HepG2 (cell line): ENCODE measurements around the gene THOC2. TPM values are rescaled to one million over a fixed set of nuclear protein-coding genes. Genes with fewer than 3 reads are reported as not detected.

ENCODE experiments used
- ATAC-seq: fragments of 200-7000 bp; cut with Tn5 transposase; 3 replicates; pipeline ENCODE4 v1.9.1; 2020; ENCODE audit warnings: mild to moderate bottlenecking, moderate library complexity
- BruUV-seq: library from RNA; stranded (reverse); fragments of 400-500 nt; replicated peaks from 2 replicates; lab custom pipeline; 2021; lab: Mats Ljungman, UMichigan
- CTCF ChIA-PET: fragments of 300-600 bp; formaldehyde crosslinking; extraction: SDS; loops from one replicate; lab custom pipeline; 2021; ENCODE audit warnings: low total read pairs, inconsistent platforms, low intra/inter-chr PET ratio; lab: Yijun Ruan, JAX
- POLR2A ChIA-PET: fragments of 350-600 bp; sonication (Branson Sonifier 250); formaldehyde crosslinking; loops from one replicate; lab custom pipeline; 2020; ENCODE audit warnings: antibody characterized with exemption, inconsistent platforms; lab: Yijun Ruan, JAX
- DNase-seq: peaks from one replicate; pipeline ENCODE4 v3.0.0-alpha.2; 2015; ENCODE audit warnings: low spot score
- FAIRE-seq: peaks from 3 replicates; lab custom pipeline; 2011; peaks lifted over from hg19 to GRCh38; lab: Jason Lieb, UNC
- H2AFZ ChIP-seq: one replicate; pipeline ENCODE4 v1.6.1; 2011; ENCODE audit warnings: low read length, inconsistent platforms
- H3K27ac ChIP-seq: fragments of 300-600 bp; 3 replicates; pipeline ENCODE4 v1.8.0; 2011; ENCODE audit warnings: mixed run types, mild to moderate bottlenecking, mixed read lengths, low read length, inconsistent platforms; ENCODE audit not compliant: insufficient read depth; ENCODE audit errors: extremely low read length
- H3K27me3 ChIP-seq, 2 experiments: fragments of 200-600 bp in 1 of 2; 2 replicates in 1 of 2; 3 replicates in 1 of 2; pipeline versions ENCODE4 v1.6.0 to v1.8.0; 2011; ENCODE audit warnings: low read length in 2 of 2, mild to moderate bottlenecking in 2 of 2, moderate library complexity in 2 of 2, inconsistent platforms in 1 of 2; ENCODE audit not compliant: insufficient read depth in 2 of 2, control insufficient read depth in 1 of 2
- H3K36me3 ChIP-seq, 2 experiments: fragments of 200-600 bp in 1 of 2; replicated peaks in 1 of 2; 2 replicates in 1 of 2; 3 replicates in 1 of 2; pipeline versions ENCODE4 v1.5.1 to v1.8.0; 2011; ENCODE audit warnings: low read length in 2 of 2, inconsistent platforms in 1 of 2; ENCODE audit not compliant: insufficient read depth in 2 of 2, control insufficient read depth in 1 of 2
- H3K4me1 ChIP-seq: 2 replicates; pipeline ENCODE4 v1.5.1; 2012; ENCODE audit warnings: low read length, inconsistent platforms; ENCODE audit not compliant: insufficient read depth
- H3K4me2 ChIP-seq: 2 replicates; pipeline ENCODE4 v1.6.0; 2011; ENCODE audit warnings: low read depth, low read length, inconsistent platforms
- H3K4me3 ChIP-seq, 3 experiments: fragments of 200-600 bp in 1 of 3; sonication (generic), shearing (Covaris generic) in 1 of 3; replicated peaks in 1 of 3; 2 replicates each; pipeline ENCODE4 v1.5.1; 2011 to 2016; ENCODE audit warnings: low read length in 3 of 3, inconsistent platforms in 2 of 3, low read depth in 2 of 3, mild to moderate bottlenecking in 2 of 3, control low read depth in 1 of 3, mixed read lengths in 1 of 3; ENCODE audit not compliant: insufficient read depth in 1 of 3
- H3K79me2 ChIP-seq: one replicate; pipeline ENCODE4 v1.6.1; 2011; ENCODE audit warnings: low read length, inconsistent platforms; ENCODE audit not compliant: insufficient read depth
- H3K9ac ChIP-seq: 2 replicates; pipeline ENCODE4 v1.6.0; 2011; ENCODE audit warnings: mild to moderate bottlenecking, low read depth, low read length, inconsistent platforms; ENCODE audit not compliant: insufficient read depth
- H3K9me3 ChIP-seq: 2 replicates; pipeline ENCODE4 v1.5.1; 2012; ENCODE audit warnings: mild to moderate bottlenecking, low read length
- H4K20me1 ChIP-seq: 2 replicates; pipeline ENCODE4 v1.6.0; 2011; ENCODE audit warnings: inconsistent platforms, mild to moderate bottlenecking, low read length, moderate library complexity; ENCODE audit not compliant: insufficient read depth
- ATF3 ChIP-seq: sonication (generic); formaldehyde crosslinking; IDR thresholded peaks from 2 replicates; pipeline ENCODE4 v1.4.0; 2020; ENCODE audit warnings: missing genetic modification reagents
- HNRNPLL ChIP-seq: fragments of 200-400 bp; formaldehyde crosslinking; IDR thresholded peaks from 2 replicates; pipeline ENCODE4 v1.6.1; 2017; ENCODE audit warnings: mild to moderate bottlenecking, low read depth, low read length; ENCODE audit not compliant: poor library complexity, severe bottlenecking
- KMT2A ChIP-seq: sonication (generic); formaldehyde crosslinking; IDR thresholded peaks from 2 replicates; pipeline ENCODE4 v1.4.0; 2020; ENCODE audit warnings: missing genetic modification reagents
- MIXL1 ChIP-seq: IDR thresholded peaks from 2 replicates; pipeline ENCODE4 v1.6.1; 2016
- RBAK ChIP-seq: sonication (generic); formaldehyde crosslinking; IDR thresholded peaks from 2 replicates; pipeline ENCODE4 v1.5.1; 2020; ENCODE audit warnings: mild to moderate bottlenecking, missing genetic modification reagents
- RFX3 ChIP-seq: IDR thresholded peaks from 2 replicates; pipeline ENCODE4 v1.6.1; 2016; ENCODE audit warnings: missing biosample characterization, missing genetic modification reagents
- ZNF124 ChIP-seq: sonication (generic); formaldehyde crosslinking; IDR thresholded peaks from 2 replicates; pipeline ENCODE4 v1.4.0; 2020; ENCODE audit warnings: missing genetic modification reagents
- ZSCAN31 ChIP-seq: sonication (generic); formaldehyde crosslinking; IDR thresholded peaks from 2 replicates; pipeline ENCODE4 v1.5.0; 2020; ENCODE audit warnings: low read depth, mild to moderate bottlenecking, missing genetic modification reagents
- WGBS: methylation state at CpG from one replicate; pipeline ENCODE4 v1.1.6; 2017; ENCODE audit warnings: low lambda C conversion rate; 5-methylcytosine and 5-hydroxymethylcytosine counted together
- in situ Hi-C: cut with HindIII; loops from 2 replicates; pipeline ENCODE4 v1.10.0; 2017; ENCODE audit warnings: low pct_unique_long_range_greater_than_20kb; ENCODE audit not compliant: extremely low pct_ligation_motif_present
- intact Hi-C: fragments of 100-400 bp; cut with micrococcal nuclease; formaldehyde crosslinking; loops from one replicate; pipeline ENCODE4 v1.10.0; 2022; ENCODE audit not compliant: unreplicated experiment
- polyA plus RNA-seq, 8 experiments: library from polyadenylated mRNA; depleted of rRNA in 3 of 8; stranded (reverse) in 7 of 8; unstranded in 1 of 8; fragments of >200 nt; fragmentation: Illumina TruSeq in 4 of 8; extraction: Trizol in 4 of 8; gene quantifications; 2 replicates each; pipeline versions ENCODE4 v1.2.1 to v1.2.3, GENCODE V29; 2011 to 2016; ENCODE audit warnings: low read depth in 4 of 8, missing spikeins in 1 of 8, mixed read lengths in 1 of 8; ENCODE audit not compliant: insufficient read depth in 1 of 8
- total RNA-seq, 5 experiments: library from RNA; depleted of rRNA; stranded (reverse); fragments of >200 nt; fragmentation: Illumina TruSeq; extraction: Trizol; gene quantifications; 2 replicates each; pipeline ENCODE4 v1.2.3, GENCODE V29; 2016; ENCODE audit warnings: low read depth in 1 of 5
- TF ChIP-seq, protein P1 (sequence below): sonication (generic); formaldehyde crosslinking; IDR thresholded peaks from 2 replicates; pipeline ENCODE4 v1.8.0; 2022; ENCODE audit warnings: missing genetic modification reagents, mild to moderate bottlenecking, inconsistent platforms, borderline replicate concordance
- TF ChIP-seq, protein P2 (sequence below): IDR thresholded peaks from 2 replicates; pipeline ENCODE4 v1.6.1; 2016; ENCODE audit warnings: mild to moderate bottlenecking
- TF ChIP-seq, protein P3 (sequence below): sonication (generic); formaldehyde crosslinking; IDR thresholded peaks from 2 replicates; pipeline ENCODE4 v1.4.0; 2020; ENCODE audit warnings: missing genetic modification reagents, borderline replicate concordance

THOC2 gene
- total and polyA plus RNA-seq, 2 of the 13 experiments (the other 11 are each of a cell fraction or from before 2014, with no cell fraction given) = 87.1 to 101 TPM

DNA sequence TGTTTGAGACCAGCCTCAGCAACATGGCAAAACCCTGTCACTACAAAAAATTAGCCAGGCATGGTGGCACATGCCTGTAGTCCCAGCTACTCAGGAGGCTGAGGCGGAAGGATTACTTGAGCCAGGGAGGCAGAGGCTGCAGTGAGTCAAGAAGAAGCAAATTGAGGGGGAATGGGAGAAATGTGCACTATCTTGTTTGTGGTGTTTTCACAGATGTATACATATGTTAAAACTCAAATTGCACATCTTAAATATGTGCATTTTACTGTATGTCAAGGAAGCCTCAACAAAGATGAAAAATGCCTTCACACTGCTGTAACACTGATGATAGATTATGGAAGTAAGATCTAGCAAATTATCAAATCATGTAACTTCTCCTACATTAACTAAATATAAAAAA, 44.3 kb downstream of the THOC2 start:
- FAIRE-seq = no peak
- H3K4me3 ChIP-seq = no peak overlapping the region
- H2AFZ ChIP-seq = no peak overlapping the region
- intact Hi-C loops = no loop called here
- ChIA-PET POLR2A (no interaction called here), CTCF (no interaction called here)
- no peaks in the 10 kb centered on the region for H3K79me2 ChIP-seq
- WGBS = 100% methylated on average over 1 of the region's 1 CpG
- TF ChIP-seq ZNF124 (CRISPR knock-in tag) (no peak), ATF3 (CRISPR knock-in tag) (no peak)
- TF ChIP-seq, protein P1, sequence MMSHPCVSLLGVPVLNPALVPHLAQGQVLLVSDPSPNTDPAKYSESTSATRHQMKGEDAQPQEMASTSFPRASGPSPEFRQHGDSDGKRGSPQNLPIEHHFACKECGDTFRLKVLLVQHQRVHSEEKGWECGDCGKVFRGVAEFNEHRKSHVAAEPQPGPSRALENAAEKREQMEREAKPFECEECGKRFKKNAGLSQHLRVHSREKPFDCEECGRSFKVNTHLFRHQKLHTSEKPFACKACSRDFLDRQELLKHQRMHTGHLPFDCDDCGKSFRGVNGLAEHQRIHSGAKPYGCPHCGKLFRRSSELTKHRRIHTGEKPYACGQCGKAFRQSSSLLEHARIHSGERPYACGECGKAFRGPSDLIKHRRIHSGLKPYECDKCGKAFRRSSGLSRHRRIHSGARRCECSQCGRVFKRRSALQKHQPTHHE = no peak
- TF ChIP-seq, protein P2, sequence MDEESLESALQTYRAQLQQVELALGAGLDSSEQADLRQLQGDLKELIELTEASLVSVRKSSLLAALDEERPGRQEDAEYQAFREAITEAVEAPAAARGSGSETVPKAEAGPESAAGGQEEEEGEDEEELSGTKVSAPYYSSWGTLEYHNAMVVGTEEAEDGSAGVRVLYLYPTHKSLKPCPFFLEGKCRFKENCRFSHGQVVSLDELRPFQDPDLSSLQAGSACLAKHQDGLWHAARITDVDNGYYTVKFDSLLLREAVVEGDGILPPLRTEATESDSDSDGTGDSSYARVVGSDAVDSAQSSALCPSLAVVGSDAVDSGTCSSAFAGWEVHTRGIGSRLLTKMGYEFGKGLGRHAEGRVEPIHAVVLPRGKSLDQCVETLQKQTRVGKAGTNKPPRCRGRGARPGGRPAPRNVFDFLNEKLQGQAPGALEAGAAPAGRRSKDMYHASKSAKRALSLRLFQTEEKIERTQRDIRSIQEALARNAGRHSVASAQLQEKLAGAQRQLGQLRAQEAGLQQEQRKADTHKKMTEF (CRISPR knock-in tag) = no peak
- no peaks in the 10 kb centered on the region for H3K4me1 ChIP-seq
- DNase-seq = no peak
- in situ Hi-C loops = no loop called here
- no peak for ATAC-seq
- H4K20me1 ChIP-seq = no peaks in the 10 kb centered on the region
- no peaks in the 10 kb centered on the region for H3K9me3 ChIP-seq
- no peaks in the 10 kb centered on the region for H3K27me3 ChIP-seq
- peaks cover 2 to 7% of the 10 kb centered on the region in 2 experiments; a peak in 1 of 5 replicates for H3K36me3 ChIP-seq
- no peak overlapping the region for H3K4me2 ChIP-seq
- H3K9ac ChIP-seq = no peak overlapping the region
- no peak overlapping the region for H3K27ac ChIP-seq
- no TSS peak for BruUV-seq

- H3K79me2 ChIP-seq = no peaks in the 10 kb centered on the region
- H3K9ac ChIP-seq = no peak overlapping the region
- CTCF ChIA-PET = no interaction called here
- no peak overlapping the region for H3K27ac ChIP-seq
- H2AFZ ChIP-seq = no peak overlapping the region
- no peak overlapping the region for H3K4me2 ChIP-seq
- no peaks in the 10 kb centered on the region for H3K27me3 ChIP-seq
- in situ Hi-C loops = no loop called here
- H3K9me3 ChIP-seq = no peaks in the 10 kb centered on the region
- no peaks in the 10 kb centered on the region for H4K20me1 ChIP-seq
- 96% methylated on average over 1 of the region's 1 CpG for WGBS
- POLR2A ChIA-PET = no interaction called here
- H3K36me3 ChIP-seq = peaks cover 2 to 9% of the 10 kb centered on the region in 2 experiments; a peak in 1 of 5 replicates
- no peaks in the 10 kb centered on the region for H3K4me1 ChIP-seq
- BruUV-seq = no TSS peak
- intact Hi-C loops = no loop called here
- DNase-seq = no peak
- H3K4me3 ChIP-seq = no peak overlapping the region
- no peak for FAIRE-seq
- no peak for ATAC-seq
- TF ChIP-seq RBAK (CRISPR knock-in tag) = no peak
- no peak for TF ChIP-seq HNRNPLL
- no peak for TF ChIP-seq RFX3
- no peak for TF ChIP-seq ZSCAN31
- TF ChIP-seq KMT2A = no peak
- TF ChIP-seq MIXL1 = no peak
- TF ChIP-seq, protein P3, sequence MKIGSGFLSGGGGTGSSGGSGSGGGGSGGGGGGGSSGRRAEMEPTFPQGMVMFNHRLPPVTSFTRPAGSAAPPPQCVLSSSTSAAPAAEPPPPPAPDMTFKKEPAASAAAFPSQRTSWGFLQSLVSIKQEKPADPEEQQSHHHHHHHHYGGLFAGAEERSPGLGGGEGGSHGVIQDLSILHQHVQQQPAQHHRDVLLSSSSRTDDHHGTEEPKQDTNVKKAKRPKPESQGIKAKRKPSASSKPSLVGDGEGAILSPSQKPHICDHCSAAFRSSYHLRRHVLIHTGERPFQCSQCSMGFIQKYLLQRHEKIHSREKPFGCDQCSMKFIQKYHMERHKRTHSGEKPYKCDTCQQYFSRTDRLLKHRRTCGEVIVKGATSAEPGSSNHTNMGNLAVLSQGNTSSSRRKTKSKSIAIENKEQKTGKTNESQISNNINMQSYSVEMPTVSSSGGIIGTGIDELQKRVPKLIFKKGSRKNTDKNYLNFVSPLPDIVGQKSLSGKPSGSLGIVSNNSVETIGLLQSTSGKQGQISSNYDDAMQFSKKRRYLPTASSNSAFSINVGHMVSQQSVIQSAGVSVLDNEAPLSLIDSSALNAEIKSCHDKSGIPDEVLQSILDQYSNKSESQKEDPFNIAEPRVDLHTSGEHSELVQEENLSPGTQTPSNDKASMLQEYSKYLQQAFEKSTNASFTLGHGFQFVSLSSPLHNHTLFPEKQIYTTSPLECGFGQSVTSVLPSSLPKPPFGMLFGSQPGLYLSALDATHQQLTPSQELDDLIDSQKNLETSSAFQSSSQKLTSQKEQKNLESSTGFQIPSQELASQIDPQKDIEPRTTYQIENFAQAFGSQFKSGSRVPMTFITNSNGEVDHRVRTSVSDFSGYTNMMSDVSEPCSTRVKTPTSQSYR = no peak
These were observed 47.6 kb downstream of the THOC2 start for GRCh38 chrX:123685232-123685631.
